ENCODE results near the gene LSS.
A peak's percentile ranks its signal among the peaks of the same experiment; 100 is the strongest.
"Not testable (repeated sequence)": the region's sequence is repeated elsewhere in the genome, so short reads cannot be mapped to it uniquely, and the experiment has no call there.

Gene LSS

DNA sequence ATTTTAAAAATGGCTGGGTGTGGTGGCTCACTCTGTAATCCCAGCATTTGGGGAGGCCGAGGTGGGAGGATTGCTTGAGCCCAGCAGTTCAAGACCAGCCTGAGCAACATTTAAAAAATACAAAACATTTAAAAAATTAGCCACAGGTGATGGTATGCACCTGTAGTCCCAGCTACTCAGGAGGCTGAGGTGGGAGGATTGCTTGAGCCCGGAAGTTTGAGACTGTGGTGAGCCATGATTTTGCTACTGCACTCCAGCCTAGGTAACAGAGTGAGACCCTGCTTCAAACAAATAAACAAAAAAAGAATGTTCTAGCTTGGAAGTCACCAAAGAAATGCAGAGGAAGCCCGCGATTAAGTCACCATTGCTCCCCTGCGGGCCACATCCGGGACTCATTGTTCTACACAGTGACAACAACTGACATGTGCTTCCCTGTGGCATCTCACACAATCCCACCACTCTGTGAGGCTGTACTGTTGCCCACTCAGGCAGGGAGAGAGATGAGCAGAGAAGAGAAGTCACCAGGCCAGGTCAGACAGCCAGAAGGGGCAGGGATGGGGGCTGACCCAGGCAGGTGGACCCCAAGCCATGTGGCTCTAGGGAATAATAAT is 25.9 kb downstream of the LSS start:
- DNase-seq = no peak

- not testable (repeated sequence) for DNase-seq
Observed at GRCh38 chr21:46200877-46201803, 27.4 kb downstream of the LSS start.

GRCh38 chr21:46199436-46200373 is 28.9 kb downstream of the LSS start:
- no peak for DNase-seq

GRCh38 chr21:46196733-46197132 is 31.8 kb downstream of the LSS start:
- no peak for DNase-seq

GRCh38 chr21:46195595-46196195 is 32.9 kb downstream of the LSS start:
- no peak for DNase-seq

GRCh38 chr21:46194374-46195334 is 33.9 kb downstream of the LSS start:
- no peak for DNase-seq

DNA sequence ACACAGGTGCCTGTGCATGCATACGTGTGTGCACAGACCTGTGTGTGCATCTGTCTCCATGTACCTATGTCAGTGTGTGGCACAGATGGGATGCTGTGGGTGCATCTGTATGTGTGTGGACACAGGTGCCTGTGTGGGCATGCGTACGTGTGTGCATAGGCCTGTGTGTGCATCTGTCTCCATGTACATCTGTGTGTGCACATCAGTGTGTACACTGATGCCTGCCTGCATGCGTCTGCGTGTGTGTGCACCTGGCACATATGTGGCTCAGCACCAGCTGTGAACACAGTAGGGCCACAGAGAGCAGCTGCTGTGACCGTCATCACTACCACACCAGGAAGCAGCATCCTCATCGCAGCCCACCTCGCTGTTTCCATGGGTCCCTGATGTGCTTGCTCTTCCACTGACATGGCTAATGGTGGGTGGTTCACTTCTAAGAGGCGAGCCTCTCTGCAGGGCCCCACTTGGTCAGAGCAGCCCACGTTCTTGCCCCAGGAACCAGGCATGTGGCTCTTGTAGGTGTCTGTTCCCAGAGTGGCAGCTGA is 34.7 kb downstream of the LSS start:
- no peak for DNase-seq

GRCh38 chr21:46191686-46192575 is 36.6 kb downstream of the LSS start:
- DNase-seq = no peak

DNA sequence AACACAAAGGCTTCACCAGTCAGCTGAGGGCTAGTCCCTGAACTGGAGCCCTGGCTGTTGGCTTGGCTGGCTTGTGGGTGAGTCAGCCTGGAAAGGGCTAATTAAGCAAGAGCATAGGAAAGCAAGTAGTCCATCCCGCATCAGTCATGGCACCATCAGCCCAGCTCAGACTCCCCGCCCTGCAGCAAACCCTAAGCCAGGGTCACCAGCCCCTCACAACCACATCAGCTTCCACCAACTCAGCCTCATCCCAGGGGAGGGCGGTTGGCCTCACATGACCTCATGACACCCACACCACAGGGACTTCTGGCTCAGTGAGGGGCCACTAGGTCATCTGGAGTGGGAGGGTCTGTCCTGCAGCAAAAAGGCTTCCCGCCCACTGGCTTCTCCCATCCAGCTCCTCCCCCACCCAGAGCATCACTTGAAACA is 37.3 kb downstream of the LSS start:
- DNase-seq = peak; percentile 63

- DNase-seq = no peak
Observed at GRCh38 chr21:46190491-46191131, 38.0 kb downstream of the LSS start.

GRCh38 chr21:46189959-46190490 is 38.5 kb downstream of the LSS start:
- no peak for DNase-seq

- no peak for DNase-seq
Observed at GRCh38 chr21:46189213-46189958, 39.2 kb downstream of the LSS start.

- DNase-seq = no peak
Observed at GRCh38 chr21:46188226-46189212, 40.1 kb downstream of the LSS start.

DNA sequence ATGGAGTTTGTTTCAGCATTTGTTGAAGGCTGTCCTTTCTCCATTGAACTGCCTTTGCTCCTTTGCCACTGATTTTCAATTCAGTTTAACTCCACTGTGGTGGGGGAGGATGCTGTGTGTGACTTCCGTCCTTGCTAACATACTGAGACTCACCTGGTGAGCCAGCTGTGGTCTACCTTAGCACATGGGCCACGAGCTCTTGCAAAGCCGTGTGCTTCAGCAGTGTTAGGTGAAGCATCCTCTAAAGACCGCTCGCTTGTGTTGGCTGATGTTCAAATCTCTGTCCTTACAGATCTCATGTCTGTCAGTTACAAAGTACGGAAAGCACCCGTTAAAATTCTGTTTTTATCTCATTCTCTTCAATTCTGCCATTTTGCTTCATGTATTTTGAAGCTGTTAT is 40.8 kb downstream of the LSS start:
- DNase-seq = no peak

DNA sequence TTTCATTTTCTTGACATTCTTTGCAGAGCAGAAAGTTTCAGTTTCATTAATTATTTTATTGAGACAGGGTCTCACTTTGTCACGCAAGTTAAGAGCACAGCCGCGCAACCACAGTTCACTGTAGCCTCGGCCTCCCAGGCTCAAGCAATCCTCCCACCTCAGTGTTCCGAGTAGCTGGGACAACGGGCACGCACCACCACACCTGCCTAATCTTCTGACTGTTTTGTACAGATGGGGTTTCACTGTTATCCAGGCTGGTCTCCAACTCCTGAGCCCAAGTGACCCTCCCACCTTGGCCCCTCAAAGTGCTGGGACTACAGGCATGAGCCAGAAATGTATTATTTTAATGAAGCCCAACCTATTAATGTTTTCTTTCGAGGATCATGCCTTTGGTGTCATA is 41.3 kb downstream of the LSS start:
- no peak for DNase-seq

- no peak for DNase-seq
Observed at GRCh38 chr21:46185716-46186115, 42.9 kb downstream of the LSS start.

Data from amniotic stem cell (primary cell).